IMR-90 (cell line): ENCODE data around the gene RASGRF1. TPM values are rescaled to one million over a fixed set of nuclear protein-coding genes. Genes with fewer than 3 reads are reported as not detected.

Experiments used
- ATAC-seq: fragments of 200-7000 bp; cut with Tn5 transposase; 2 replicates; pipeline ENCODE4 v1.9.1; 2020; ENCODE audit warnings: low read depth, mild to moderate bottlenecking, moderate library complexity
- BruUV-seq: library from RNA; stranded (reverse); fragments of 400-500 nt; replicated peaks from 2 replicates; lab custom pipeline; 2021; lab: Mats Ljungman, UMichigan
- CTCF ChIA-PET: fragments of 300-600 bp; formaldehyde crosslinking; extraction: SDS; loops from one replicate; lab custom pipeline; 2021; ENCODE audit warnings: antibody characterized with exemption; lab: Yijun Ruan, JAX
- POLR2A ChIA-PET: fragments of 300-600 bp; sonication (Branson Sonifier 250); formaldehyde crosslinking; loops from one replicate; lab custom pipeline; 2022; ENCODE audit warnings: antibody characterized with exemption; ENCODE audit not compliant: unreplicated experiment; lab: Charles Lee
- DNase-seq: peaks from one replicate; pipeline ENCODE4 v3.0.0; 2013
- H2AFZ ChIP-seq: replicated peaks from 2 replicates; pipeline ENCODE3; 2013; ENCODE audit warnings: low read length, mild to moderate bottlenecking; ENCODE audit not compliant: poor library complexity
- H2AK5ac ChIP-seq: 2 replicates; pipeline ENCODE4 v1.6.1; 2013; ENCODE audit warnings: low read depth, low read length, inconsistent platforms
- H2AK9ac ChIP-seq: replicated peaks from 2 replicates; pipeline ENCODE3; 2013; ENCODE audit warnings: mild to moderate bottlenecking, low read depth, low read length, moderate library complexity; ENCODE audit not compliant: poor library complexity
- H2BK120ac ChIP-seq: 2 replicates; pipeline ENCODE4 v1.6.1; 2013; ENCODE audit warnings: low read depth, low read length, inconsistent platforms
- H2BK15ac ChIP-seq: 3 replicates; pipeline ENCODE4 v1.6.1; 2013; ENCODE audit warnings: low read depth, low read length, inconsistent platforms
- H2BK20ac ChIP-seq: 2 replicates; pipeline ENCODE4 v1.6.1; 2013; ENCODE audit warnings: low read depth, mild to moderate bottlenecking, inconsistent platforms, low read length, moderate library complexity
- H2BK5ac ChIP-seq: 2 replicates; pipeline ENCODE4 v1.6.1; 2013; ENCODE audit warnings: mild to moderate bottlenecking, low read depth, low read length, inconsistent platforms; ENCODE audit not compliant: poor library complexity, severe bottlenecking
- H3K14ac ChIP-seq: replicated peaks from 2 replicates; pipeline ENCODE4 v1.6.1; 2013; ENCODE audit warnings: low read depth, low read length, inconsistent platforms
- H3K18ac ChIP-seq: 2 replicates; pipeline ENCODE4 v1.6.1; 2013; ENCODE audit warnings: low read depth, low read length, control low read depth
- H3K23ac ChIP-seq: 2 replicates; pipeline ENCODE4 v1.6.1; 2013; ENCODE audit warnings: low read depth, low read length, inconsistent platforms
- H3K27ac ChIP-seq: 2 replicates; pipeline ENCODE4 v1.5.1; 2013; ENCODE audit warnings: mild to moderate bottlenecking, control low read depth, low read length; ENCODE audit not compliant: insufficient read depth
- H3K27me3 ChIP-seq: 2 replicates; pipeline ENCODE4 v1.6.1; 2013; ENCODE audit warnings: low read length; ENCODE audit not compliant: control insufficient read depth, insufficient read depth
- H3K36me3 ChIP-seq: 2 replicates; pipeline ENCODE4 v1.6.1; 2013; ENCODE audit warnings: low read length, mixed read lengths; ENCODE audit not compliant: control insufficient read depth, insufficient read depth
- H3K4ac ChIP-seq: 2 replicates; pipeline ENCODE4 v1.6.1; 2013; ENCODE audit warnings: low read depth, low read length, inconsistent platforms
- H3K4me1 ChIP-seq: 2 replicates; pipeline ENCODE4 v1.6.1; 2013; ENCODE audit warnings: low read length, mixed read lengths; ENCODE audit not compliant: control insufficient read depth, insufficient read depth
- H3K4me2 ChIP-seq: 2 replicates; pipeline ENCODE4 v1.6.1; 2013; ENCODE audit warnings: low read depth, mild to moderate bottlenecking, control low read depth, low read length, moderate library complexity
- H3K4me3 ChIP-seq: 2 replicates; pipeline ENCODE4 v1.5.1; 2013; ENCODE audit warnings: low read depth, mild to moderate bottlenecking, control low read depth, low read length, moderate library complexity; ENCODE audit not compliant: insufficient read depth
- H3K56ac ChIP-seq: 2 replicates; pipeline ENCODE4 v1.6.1; 2013; ENCODE audit warnings: low read length, inconsistent platforms; ENCODE audit not compliant: insufficient read depth; ENCODE audit errors: extremely low read depth
- H3K79me1 ChIP-seq, 2 experiments: 2 replicates each; pipeline ENCODE4 v1.6.1; 2013; ENCODE audit warnings: low read length in 2 of 2, inconsistent platforms in 1 of 2, low read depth in 1 of 2
- H3K9ac ChIP-seq: 2 replicates; pipeline ENCODE4 v1.6.1; 2013; ENCODE audit warnings: low read depth, low read length, control low read depth
- H3K9me1 ChIP-seq: 2 replicates; pipeline ENCODE4 v1.6.1; 2013; ENCODE audit warnings: low read length, inconsistent platforms; ENCODE audit not compliant: insufficient read depth
- H3K9me3 ChIP-seq: 2 replicates; pipeline ENCODE4 v1.6.1; 2013; ENCODE audit warnings: low read length; ENCODE audit not compliant: control insufficient read depth, insufficient read depth
- H4K20me1 ChIP-seq: 2 replicates; pipeline ENCODE4 v1.6.1; 2013; ENCODE audit warnings: low read length, inconsistent platforms; ENCODE audit not compliant: insufficient read depth
- H4K5ac ChIP-seq: 2 replicates; pipeline ENCODE4 v1.6.1; 2013; ENCODE audit warnings: mild to moderate bottlenecking, low read depth, low read length, control low read depth
- H4K8ac ChIP-seq, 2 experiments: 2 replicates each; pipeline ENCODE4 v1.6.1; 2013; ENCODE audit warnings: low read depth in 2 of 2, low read length in 2 of 2, control low read depth in 1 of 2, inconsistent platforms in 1 of 2
- H4K91ac ChIP-seq: 2 replicates; pipeline ENCODE4 v1.6.1; 2013; ENCODE audit warnings: low read depth, low read length, inconsistent platforms; ENCODE audit not compliant: insufficient read depth
- BHLHE40 ChIP-seq: fragments of 150-350 bp; IDR thresholded peaks from 2 replicates; pipeline ENCODE4 v1.6.1; 2016; ENCODE audit warnings: mild to moderate bottlenecking, low read depth, low read length
- CEBPB ChIP-seq: IDR thresholded peaks from 2 replicates; pipeline ENCODE4 v1.6.1; 2012; ENCODE audit warnings: low read depth, low read length, improper control_type of control experiment
- CHD1 ChIP-seq: IDR thresholded peaks from 2 replicates; pipeline ENCODE4 v1.6.1; 2012; ENCODE audit warnings: low read depth, low read length, improper control_type of control experiment
- FOS ChIP-seq: fragments of 150-350 bp; IDR thresholded peaks from 2 replicates; pipeline ENCODE4 v1.6.1; 2016; ENCODE audit warnings: low read depth, low read length
- MAFK ChIP-seq: IDR thresholded peaks from 2 replicates; pipeline ENCODE4 v1.6.1; 2012; ENCODE audit warnings: low read depth, low read length, improper control_type of control experiment
- MAZ ChIP-seq: IDR thresholded peaks from 2 replicates; pipeline ENCODE4 v1.6.1; 2012; ENCODE audit warnings: low read depth, mild to moderate bottlenecking, low read length, improper control_type of control experiment, moderate library complexity, borderline replicate concordance
- MXI1 ChIP-seq: IDR thresholded peaks from 2 replicates; pipeline ENCODE4 v1.6.1; 2012; ENCODE audit warnings: low read depth, mild to moderate bottlenecking, low read length, moderate library complexity, borderline replicate concordance
- NFE2L2 ChIP-seq: fragments of 150-350 bp; IDR thresholded peaks from 2 replicates; pipeline ENCODE4 v1.6.1; 2016; ENCODE audit warnings: low read depth, mild to moderate bottlenecking, low read length
- POLR2A ChIP-seq: IDR thresholded peaks from 2 replicates; pipeline ENCODE4 v1.6.1; 2012; ENCODE audit warnings: mild to moderate bottlenecking, low read depth, low read length
- RAD21 ChIP-seq: IDR thresholded peaks from 2 replicates; pipeline ENCODE4 v1.6.1; 2012; ENCODE audit warnings: low read length, improper control_type of control experiment
- RCOR1 ChIP-seq: IDR thresholded peaks from 2 replicates; pipeline ENCODE4 v1.6.1; 2012; ENCODE audit warnings: mild to moderate bottlenecking, low read length, improper control_type of control experiment; ENCODE audit not compliant: insufficient replicate concordance
- RFX5 ChIP-seq: IDR thresholded peaks from 2 replicates; pipeline ENCODE4 v1.8.0; 2012; ENCODE audit warnings: low read depth, mild to moderate bottlenecking, low read length, moderate library complexity
- SMC3 ChIP-seq: fragments of 150-350 bp; IDR thresholded peaks from 2 replicates; pipeline ENCODE4 v1.6.1; 2016; ENCODE audit warnings: low read depth, mild to moderate bottlenecking, antibody characterized with exemption, low read length, moderate library complexity
- WGBS, 2 experiments: methylation state at CpG; one replicate each; pipeline versions ENCODE4 v1.1.5 to v1.1.7; 2013; ENCODE audit warnings: missing lambda C conversion rate in 2 of 2; ENCODE audit not compliant: insufficient read length in 1 of 2; ENCODE audit errors: extremely low coverage in 2 of 2; 5-methylcytosine and 5-hydroxymethylcytosine counted together
- dilution Hi-C: fragments of 300-500 bp; cut with HindIII; formaldehyde crosslinking; loops from one replicate; pipeline ENCODE4 v1.14.3; 2018; ENCODE audit warnings: low sequenced_read_pairs; ENCODE audit not compliant: unreplicated experiment
- in situ Hi-C: fragments of 300-500 bp; cut with MboI; formaldehyde crosslinking; loops from 3 replicates; pipeline ENCODE4 v1.14.3; 2019; ENCODE audit warnings: low sequenced_read_pairs, inconsistent platforms, mixed read lengths
- intact Hi-C: fragments of 100-400 bp; cut with micrococcal nuclease; formaldehyde crosslinking; loops from 2 replicates; pipeline ENCODE4 v1.10.0; 2022
- polyA plus RNA-seq, 3 experiments: library from polyadenylated mRNA; depleted of rRNA; stranded (reverse); fragments of >200 nt; gene quantifications; 2 replicates each; pipeline ENCODE4 v1.2.3, GENCODE V29; 2012; ENCODE audit warnings: low replicate concordance in 1 of 3
- total RNA-seq: library from RNA; depleted of rRNA; stranded (reverse); fragments of >200 nt; gene quantifications from 2 replicates; pipeline ENCODE4 v1.2.3, GENCODE V29; 2012
- TF ChIP-seq, protein P1 (sequence below): fragments of 150-350 bp; IDR thresholded peaks from 2 replicates; pipeline ENCODE4 v1.6.1; 2016; ENCODE audit warnings: low read depth, mild to moderate bottlenecking, low read length, moderate library complexity, borderline replicate concordance
- TF ChIP-seq, protein P2 (sequence below): fragments of 150-350 bp; IDR thresholded peaks from 2 replicates; pipeline ENCODE4 v1.6.1; 2017; ENCODE audit warnings: mild to moderate bottlenecking, antibody characterized with exemption, low read length, low read depth
- TF ChIP-seq, protein P3 (sequence below): conservative IDR thresholded peaks from 2 replicates; pipeline ENCODE4 v1.5.1; 2012; ENCODE audit warnings: mild to moderate bottlenecking, low read depth, low read length, improper control_type of control experiment

Gene RASGRF1
- total and polyA plus RNA-seq, 2 of the 4 experiments (the other 2 are of a cell fraction), result under 0.01 to 0.15 TPM

DNA sequence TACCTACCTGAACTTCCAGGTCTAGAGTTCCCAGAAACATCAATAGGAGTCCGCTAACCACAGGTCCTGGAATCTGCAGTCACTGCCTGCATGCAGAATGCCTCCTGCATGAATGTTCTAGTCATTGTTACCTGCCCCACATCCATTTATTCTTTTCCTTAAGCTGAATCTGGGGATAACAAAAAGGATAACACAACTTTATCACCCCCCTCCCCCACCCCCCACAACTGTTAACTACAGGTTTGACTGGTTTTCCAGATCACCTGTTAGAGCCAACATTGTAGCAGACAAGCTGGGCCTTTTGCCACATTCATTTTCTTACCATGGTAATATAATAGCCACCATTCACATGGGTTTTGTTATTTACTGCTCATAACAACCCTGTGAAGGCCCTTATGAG, 141.1 kb downstream of the RASGRF1 start:
- intact Hi-C loops, result no loop called here
- peaks cover 8% of the 10 kb centered on the region; the same call in 1 of the 2 replicates for H3K9me1 ChIP-seq
- POLR2A ChIA-PET, result no interaction called here
- in situ Hi-C loops, result no loop called here
- no peak overlapping the region for H4K5ac ChIP-seq
- no peaks in the 10 kb centered on the region for H3K79me1 ChIP-seq
- no peak overlapping the region for H2AFZ ChIP-seq
- H3K56ac ChIP-seq, result no peak overlapping the region
- H3K4me3 ChIP-seq, result no peak overlapping the region
- dilution Hi-C loops, result no loop called here
- CTCF ChIA-PET, result no interaction called here
- no peak overlapping the region for H3K4ac ChIP-seq
- H2BK20ac ChIP-seq, result no peak overlapping the region
- H3K36me3 ChIP-seq, result no peaks in the 10 kb centered on the region
- H4K91ac ChIP-seq, result no peak overlapping the region
- peaks cover 2% of the 10 kb centered on the region; the same call in 1 of the 2 replicates for H3K4me1 ChIP-seq
- peaks cover 21% of the 10 kb centered on the region for H3K27me3 ChIP-seq
- TF ChIP-seq CEBPB (no peak), BHLHE40 (no peak), SMC3 (no peak), MXI1 (no peak), RFX5 (no peak), FOS (no peak), MAFK (no peak), POLR2A (no peak), RCOR1 (no peak), CHD1 (no peak), MAZ (no peak), NFE2L2 (no peak), RAD21 (no peak)
- TF ChIP-seq, protein P1, sequence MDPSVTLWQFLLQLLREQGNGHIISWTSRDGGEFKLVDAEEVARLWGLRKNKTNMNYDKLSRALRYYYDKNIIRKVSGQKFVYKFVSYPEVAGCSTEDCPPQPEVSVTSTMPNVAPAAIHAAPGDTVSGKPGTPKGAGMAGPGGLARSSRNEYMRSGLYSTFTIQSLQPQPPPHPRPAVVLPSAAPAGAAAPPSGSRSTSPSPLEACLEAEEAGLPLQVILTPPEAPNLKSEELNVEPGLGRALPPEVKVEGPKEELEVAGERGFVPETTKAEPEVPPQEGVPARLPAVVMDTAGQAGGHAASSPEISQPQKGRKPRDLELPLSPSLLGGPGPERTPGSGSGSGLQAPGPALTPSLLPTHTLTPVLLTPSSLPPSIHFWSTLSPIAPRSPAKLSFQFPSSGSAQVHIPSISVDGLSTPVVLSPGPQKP, result no peak
- TF ChIP-seq, protein P2, sequence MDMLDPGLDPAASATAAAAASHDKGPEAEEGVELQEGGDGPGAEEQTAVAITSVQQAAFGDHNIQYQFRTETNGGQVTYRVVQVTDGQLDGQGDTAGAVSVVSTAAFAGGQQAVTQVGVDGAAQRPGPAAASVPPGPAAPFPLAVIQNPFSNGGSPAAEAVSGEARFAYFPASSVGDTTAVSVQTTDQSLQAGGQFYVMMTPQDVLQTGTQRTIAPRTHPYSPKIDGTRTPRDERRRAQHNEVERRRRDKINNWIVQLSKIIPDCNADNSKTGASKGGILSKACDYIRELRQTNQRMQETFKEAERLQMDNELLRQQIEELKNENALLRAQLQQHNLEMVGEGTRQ, result no peak
- TF ChIP-seq, protein P3, sequence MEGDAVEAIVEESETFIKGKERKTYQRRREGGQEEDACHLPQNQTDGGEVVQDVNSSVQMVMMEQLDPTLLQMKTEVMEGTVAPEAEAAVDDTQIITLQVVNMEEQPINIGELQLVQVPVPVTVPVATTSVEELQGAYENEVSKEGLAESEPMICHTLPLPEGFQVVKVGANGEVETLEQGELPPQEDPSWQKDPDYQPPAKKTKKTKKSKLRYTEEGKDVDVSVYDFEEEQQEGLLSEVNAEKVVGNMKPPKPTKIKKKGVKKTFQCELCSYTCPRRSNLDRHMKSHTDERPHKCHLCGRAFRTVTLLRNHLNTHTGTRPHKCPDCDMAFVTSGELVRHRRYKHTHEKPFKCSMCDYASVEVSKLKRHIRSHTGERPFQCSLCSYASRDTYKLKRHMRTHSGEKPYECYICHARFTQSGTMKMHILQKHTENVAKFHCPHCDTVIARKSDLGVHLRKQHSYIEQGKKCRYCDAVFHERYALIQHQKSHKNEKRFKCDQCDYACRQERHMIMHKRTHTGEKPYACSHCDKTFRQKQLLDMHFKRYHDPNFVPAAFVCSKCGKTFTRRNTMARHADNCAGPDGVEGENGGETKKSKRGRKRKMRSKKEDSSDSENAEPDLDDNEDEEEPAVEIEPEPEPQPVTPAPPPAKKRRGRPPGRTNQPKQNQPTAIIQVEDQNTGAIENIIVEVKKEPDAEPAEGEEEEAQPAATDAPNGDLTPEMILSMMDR, result no peak
- no peak overlapping the region for H4K8ac ChIP-seq
- no peaks in the 10 kb centered on the region for H4K20me1 ChIP-seq
- no peak for DNase-seq
- H3K14ac ChIP-seq, result no peak overlapping the region
- no peak overlapping the region for H3K4me2 ChIP-seq
- 0% methylated on average over 1 of the region's 1 CpG; no CpG with 5 or more reads in 1 of the 2 experiments for WGBS, 2 experiments
- no peak overlapping the region for H2BK15ac ChIP-seq
- H2BK5ac ChIP-seq, result no peak overlapping the region
- H2AK5ac ChIP-seq, result no peak overlapping the region
- H3K18ac ChIP-seq, result no peak overlapping the region
- no peak overlapping the region for H3K9ac ChIP-seq
- H3K23ac ChIP-seq, result no peak overlapping the region
- no peak overlapping the region for H2BK120ac ChIP-seq
- H3K27ac ChIP-seq, result no peak overlapping the region
- no peaks in the 10 kb centered on the region for H3K9me3 ChIP-seq
- H2AK9ac ChIP-seq, result no peak overlapping the region
- no TSS peak for BruUV-seq
- ATAC-seq, result no peak
